Sigmoid colon (tissue), 7 donors: Measurements from ENCODE around the gene SYT13. TPM values are rescaled to one million over a fixed set of nuclear protein-coding genes. Genes with fewer than 3 reads are reported as not detected.

Experiments used
- DNase-seq: peaks from one replicate; pipeline ENCODE4 v3.0.0-alpha.2; 2019
- H3K27ac ChIP-seq, 4 donors: fragments of 200-600 bp; sonication (generic); one replicate each; pipeline ENCODE4 v1.5.1; 2016 to 2019; ENCODE audit warnings: mild to moderate bottlenecking in 1 of 4
- H3K27me3 ChIP-seq, 3 donors: fragments of 200-600 bp; sonication (generic); one replicate each; pipeline ENCODE4 v1.5.1; 2019; ENCODE audit warnings: mild to moderate bottlenecking in 1 of 3
- H3K36me3 ChIP-seq, 4 donors: fragments of 200-600 bp; sonication (generic); one replicate each; pipeline ENCODE4 v1.5.1; 2016 to 2019
- H3K4me1 ChIP-seq, 4 donors: fragments of 200-600 bp; sonication (generic); one replicate each; pipeline ENCODE4 v1.5.1; 2017 to 2019
- H3K4me3 ChIP-seq, 4 donors: fragments of 200-600 bp; sonication (generic); one replicate each; pipeline ENCODE4 v1.5.1; 2017 to 2019; ENCODE audit warnings: mild to moderate bottlenecking in 2 of 4, moderate library complexity in 1 of 4
- H3K9me3 ChIP-seq, 4 donors: fragments of 200-600 bp in 3 of 4; sonication (generic) in 3 of 4; one replicate each; pipeline versions ENCODE4 v1.5.1 to v1.6.1; 2013 to 2019
- EP300 ChIP-seq, 4 donors: sonication (generic); formaldehyde crosslinking; IDR thresholded peaks; one replicate each; pipeline ENCODE4 v1.6.1; 2017; ENCODE audit warnings: antibody characterized with exemption in 4 of 4
- POLR2A ChIP-seq, 2 donors: fragments of 450-650 bp; IDR thresholded peaks; one replicate each; pipeline ENCODE4 v1.6.1; 2016; ENCODE audit warnings: antibody characterized with exemption in 2 of 2, mild to moderate bottlenecking in 2 of 2, moderate library complexity in 2 of 2
- POLR2AphosphoS5 ChIP-seq, 4 donors: sonication (generic); formaldehyde crosslinking; IDR thresholded peaks; one replicate each; pipeline ENCODE4 v1.6.1; 2017; ENCODE audit warnings: antibody characterized with exemption in 4 of 4
- WGBS, 2 donors: extraction: QIAGEN DNeasy Blood & Tissue Kit; methylation state at CpG; one replicate each; pipeline ENCODE4 v1.1.7; 2013; 5-methylcytosine and 5-hydroxymethylcytosine counted together
- intact Hi-C: fragments of 100-400 bp; cut with DNase I; formaldehyde crosslinking; loops from one replicate; pipeline ENCODE4 v1.15.1; 2023
- polyA plus RNA-seq, 3 donors: library from polyadenylated mRNA; stranded (reverse); fragments of 200-250 nt; gene quantifications; one replicate each; pipeline ENCODE4 v1.2.3, GENCODE V29; 2013
- total RNA-seq, 4 donors: library from RNA; depleted of rRNA; stranded (reverse); fragments of >200 nt; gene quantifications; one replicate each; pipeline ENCODE4 v1.1.0, GENCODE V29; 2016
- TF ChIP-seq, protein P1 (sequence below), 4 experiments: fragments of 450-650 bp in 3 of 4; fragments of 200-600 bp in 1 of 4; IDR thresholded peaks; one replicate each; pipeline ENCODE4 v1.5.1; 2016 to 2019; ENCODE audit warnings: antibody characterized with exemption in 4 of 4, mild to moderate bottlenecking in 3 of 4, moderate library complexity in 2 of 4
- donor health status: healthy with polysubstance abuse.
- donor health status: Bipolar disorder and iron deficiency.
- donor health status: healthy.

SYT13 gene
- total and polyA plus RNA-seq, 7 donors, result 2.0 to 8.1 (median 3.9) TPM

DNA sequence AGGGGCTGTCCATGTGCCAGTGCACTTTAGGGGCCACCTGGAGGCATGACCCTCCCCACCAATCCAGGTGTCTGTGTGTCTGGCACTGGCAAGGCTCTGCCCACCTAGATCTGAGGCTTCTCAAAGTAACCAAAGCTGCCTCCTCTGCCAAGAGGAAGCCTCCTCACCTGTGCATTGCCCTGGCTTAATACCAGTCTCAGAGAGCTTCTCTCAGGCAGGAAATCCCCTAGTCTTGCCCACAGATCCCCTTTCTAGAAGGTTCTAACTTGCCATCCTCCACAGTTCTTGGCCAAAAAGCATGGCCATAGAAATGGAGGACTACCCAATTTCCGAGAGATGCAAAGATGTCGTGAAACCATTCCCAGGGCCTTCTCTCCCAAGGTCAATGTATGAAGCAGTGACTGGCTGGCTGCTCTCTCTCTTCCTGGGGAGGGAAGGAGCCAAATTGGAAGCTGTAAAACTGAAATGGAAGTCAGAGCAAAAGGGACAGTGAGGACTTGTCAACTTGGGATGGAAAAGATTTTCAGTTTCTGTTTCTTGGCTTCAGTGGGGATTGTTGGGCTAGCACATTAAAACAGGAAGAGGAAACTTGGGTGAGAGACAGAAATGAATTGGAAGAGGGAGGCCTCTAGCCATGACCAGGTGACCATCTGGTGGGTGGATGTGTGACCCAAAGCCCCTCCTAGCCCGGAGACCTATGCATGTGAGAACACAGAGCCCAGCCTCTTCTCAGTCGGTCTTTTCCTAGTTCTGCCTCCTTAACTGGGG is 70.9 kb downstream of the SYT13 start:
- DNase-seq, result peak; percentile 46
- Histone ChIP-seq H3K36me3 (peaks cover 8 to 22% (median 13%) of the 10 kb centered on the region in 4 donors), H3K27ac (no peak overlapping the region), H3K4me1 (peaks cover 0 to 26% (median 19%) of the 10 kb centered on the region in 4 donors), H3K9me3 (no peaks in the 10 kb centered on the region), H3K4me3 (no peak overlapping the region), H3K27me3 (no peaks in the 10 kb centered on the region)
- intact Hi-C loops, result no loop called here
- 89 to 96% methylated on average over 4 of the region's 4 CpGs for WGBS, 2 donors
- TF ChIP-seq POLR2AphosphoS5 (IDR thresholded peaks at IDR 0.05), result no peak
- TF ChIP-seq, protein P1, sequence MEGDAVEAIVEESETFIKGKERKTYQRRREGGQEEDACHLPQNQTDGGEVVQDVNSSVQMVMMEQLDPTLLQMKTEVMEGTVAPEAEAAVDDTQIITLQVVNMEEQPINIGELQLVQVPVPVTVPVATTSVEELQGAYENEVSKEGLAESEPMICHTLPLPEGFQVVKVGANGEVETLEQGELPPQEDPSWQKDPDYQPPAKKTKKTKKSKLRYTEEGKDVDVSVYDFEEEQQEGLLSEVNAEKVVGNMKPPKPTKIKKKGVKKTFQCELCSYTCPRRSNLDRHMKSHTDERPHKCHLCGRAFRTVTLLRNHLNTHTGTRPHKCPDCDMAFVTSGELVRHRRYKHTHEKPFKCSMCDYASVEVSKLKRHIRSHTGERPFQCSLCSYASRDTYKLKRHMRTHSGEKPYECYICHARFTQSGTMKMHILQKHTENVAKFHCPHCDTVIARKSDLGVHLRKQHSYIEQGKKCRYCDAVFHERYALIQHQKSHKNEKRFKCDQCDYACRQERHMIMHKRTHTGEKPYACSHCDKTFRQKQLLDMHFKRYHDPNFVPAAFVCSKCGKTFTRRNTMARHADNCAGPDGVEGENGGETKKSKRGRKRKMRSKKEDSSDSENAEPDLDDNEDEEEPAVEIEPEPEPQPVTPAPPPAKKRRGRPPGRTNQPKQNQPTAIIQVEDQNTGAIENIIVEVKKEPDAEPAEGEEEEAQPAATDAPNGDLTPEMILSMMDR (IDR thresholded peaks at IDR 0.05), result no peak
- TF ChIP-seq POLR2A (IDR thresholded peaks at IDR 0.05), result no peak
- TF ChIP-seq EP300 (IDR thresholded peaks at IDR 0.05), result no peak

DNA sequence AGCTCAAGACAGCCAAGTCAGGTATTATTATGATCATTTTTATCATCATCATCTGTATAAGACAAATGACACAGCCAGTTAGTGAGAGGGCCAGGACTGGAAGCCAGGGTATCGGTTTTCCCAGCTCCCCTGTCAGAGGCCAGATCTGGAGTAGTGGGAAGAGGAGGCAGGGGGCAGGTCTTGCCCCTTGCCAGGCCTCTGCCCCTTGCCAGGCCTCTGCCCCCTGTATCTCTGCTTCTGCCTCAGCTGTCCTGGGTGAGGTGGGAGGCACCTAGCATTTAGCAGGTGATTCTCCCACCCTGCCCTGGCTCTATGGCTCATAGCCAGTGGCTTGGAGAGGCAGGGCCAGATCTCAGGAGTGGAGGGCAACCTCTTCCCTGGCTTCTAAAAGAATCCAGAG is 72.4 kb downstream of the SYT13 start:
- peaks cover 8 to 15% (median 12%) of the 10 kb centered on the region in 4 donors for H3K36me3 ChIP-seq
- WGBS, 2 donors, result 95 to 98% methylated on average over 1 of the region's 1 CpG
- no peak overlapping the region for H3K4me3 ChIP-seq
- intact Hi-C loops, result no loop called here
- H3K27me3 ChIP-seq, result no peaks in the 10 kb centered on the region
- DNase-seq, result peak; percentile 27
- peak overlapping the region in 1 of 4 donors; percentile 95 for H3K27ac ChIP-seq
- H3K9me3 ChIP-seq, result no peaks in the 10 kb centered on the region
- TF ChIP-seq, protein P1 (IDR thresholded peaks at IDR 0.05), result no peak
- no peak for TF ChIP-seq EP300 (IDR thresholded peaks at IDR 0.05)
- no peak for TF ChIP-seq POLR2A (IDR thresholded peaks at IDR 0.05)
- peaks cover 0 to 42% (median 34%) of the 10 kb centered on the region in 4 donors for H3K4me1 ChIP-seq

DNA sequence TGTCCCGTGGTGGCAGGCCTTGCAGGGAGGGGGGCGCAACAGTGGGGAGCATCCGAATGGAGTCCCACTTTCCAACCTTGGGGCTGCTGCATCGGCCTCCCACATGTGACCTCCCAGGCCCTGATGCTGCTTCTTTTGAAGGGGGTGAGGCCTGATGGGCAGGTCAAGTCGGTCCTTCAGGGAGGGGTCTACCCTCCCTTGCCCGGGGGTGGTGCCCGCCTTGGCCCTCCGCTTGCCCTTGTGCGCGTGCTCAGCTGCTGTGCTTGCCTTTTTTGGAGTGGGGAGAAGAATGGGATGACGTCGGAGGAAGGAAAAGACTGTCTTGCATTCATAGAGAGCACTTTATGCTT is 72.8 kb downstream of the SYT13 start:
- 93 to 95% methylated on average over 12 of the region's 12 CpGs for WGBS, 2 donors

DNA sequence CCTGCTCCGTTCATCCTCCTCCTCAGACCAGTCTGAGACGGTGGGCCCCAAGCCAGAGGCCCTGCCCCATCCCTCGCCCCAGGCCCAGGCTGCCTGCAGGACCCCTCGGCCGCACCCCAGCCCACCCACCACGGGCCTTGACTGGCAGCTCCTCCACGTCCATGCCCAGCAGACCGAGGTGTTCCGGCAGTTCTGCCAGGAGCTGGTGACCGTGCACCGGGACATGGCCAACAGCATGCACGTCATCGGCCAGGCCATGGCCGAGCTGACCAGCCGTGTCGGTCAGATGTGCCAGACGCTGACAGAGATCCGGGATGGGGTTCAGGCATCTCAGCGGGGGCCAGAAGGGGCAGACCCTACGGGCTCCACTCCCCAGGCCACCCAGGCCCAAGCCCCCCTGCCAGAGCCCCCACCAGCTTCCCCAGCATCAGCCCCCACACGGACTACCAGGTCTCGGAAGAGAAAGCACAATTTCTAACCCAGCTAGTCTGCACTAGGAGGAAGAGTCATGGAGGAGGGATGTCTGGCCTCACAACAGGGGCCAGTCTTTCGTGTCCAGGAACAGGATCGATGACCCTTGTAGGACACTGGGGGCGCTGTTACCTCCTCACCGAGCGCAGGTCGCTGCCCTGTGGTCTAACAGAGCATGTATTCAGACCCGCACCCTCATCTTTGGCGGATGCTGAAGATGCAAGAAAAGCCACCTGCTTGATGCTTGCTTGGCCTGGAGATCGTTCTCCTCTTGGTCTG is 73.4 kb downstream of the SYT13 start:
- no peak for TF ChIP-seq POLR2A (IDR thresholded peaks at IDR 0.05)
- TF ChIP-seq, protein P1 (IDR thresholded peaks at IDR 0.05), result no peak
- TF ChIP-seq POLR2AphosphoS5 (IDR thresholded peaks at IDR 0.05), result no peak
- Histone ChIP-seq H3K4me1 (peaks cover 0 to 52% (median 43%) of the 10 kb centered on the region in 4 donors), H3K27ac (peak overlapping the region in 3 of 4 donors; percentile 33 to 95 (median 87)), H3K27me3 (no peaks in the 10 kb centered on the region), H3K36me3 (peaks cover 8 to 15% (median 12%) of the 10 kb centered on the region in 4 donors), H3K4me3 (no peak overlapping the region), H3K9me3 (no peaks in the 10 kb centered on the region)
- peak; percentile 70 for DNase-seq
- intact Hi-C loops, result no loop called here
- 92 to 96% methylated on average over 31 of the region's 31 CpGs for WGBS, 2 donors

More for the DNA sequence above, 72.8 kb downstream of the SYT13 start:
- H3K4me3 ChIP-seq, result no peak overlapping the region
- peak overlapping the region in 2 of 4 donors; percentile 22 to 95 for H3K27ac ChIP-seq
- TF ChIP-seq POLR2A (IDR thresholded peaks at IDR 0.05) (no peak), POLR2AphosphoS5 (IDR thresholded peaks at IDR 0.05) (no peak), EP300 (IDR thresholded peaks at IDR 0.05) (no peak)
- TF ChIP-seq, protein P1 (IDR thresholded peaks at IDR 0.05), result no peak
- H3K9me3 ChIP-seq, result no peaks in the 10 kb centered on the region
- no peaks in the 10 kb centered on the region for H3K27me3 ChIP-seq
- peaks cover 0 to 46% (median 39%) of the 10 kb centered on the region in 4 donors for H3K4me1 ChIP-seq
- intact Hi-C loops, result no loop called here
- peak; percentile 58 for DNase-seq
- peaks cover 8 to 15% (median 12%) of the 10 kb centered on the region in 4 donors for H3K36me3 ChIP-seq
